Panc1 (cell line): ENCODE results near the gene SCAP. TPM values are rescaled to one million over a fixed set of nuclear protein-coding genes. Genes with fewer than 3 reads are reported as not detected.

Experiments used
- ATAC-seq: fragments of 200-7000 bp; cut with Tn5 transposase; 2 replicates; pipeline ENCODE4 v1.9.1; 2020; ENCODE audit warnings: mild to moderate bottlenecking, moderate library complexity
- BruUV-seq: library from RNA; stranded (reverse); fragments of 400-500 nt; replicated peaks from 2 replicates; lab custom pipeline; 2021; lab: Mats Ljungman, UMichigan
- CTCF ChIA-PET: fragments of 300-600 bp; sonication (Branson Sonifier 250); formaldehyde crosslinking; loops from one replicate; lab custom pipeline; 2022; ENCODE audit warnings: antibody characterized with exemption; lab: Charles Lee
- POLR2A ChIA-PET: fragments of 300-600 bp; sonication (Branson Sonifier 250); formaldehyde crosslinking; loops from one replicate; lab custom pipeline; 2022; ENCODE audit warnings: antibody characterized with exemption; lab: Charles Lee
- DNase-seq: peaks from one replicate; pipeline ENCODE4 v3.0.0-alpha.2; 2010; ENCODE audit warnings: low read depth, low spot score
- H3K27ac ChIP-seq: 2 replicates; pipeline ENCODE4 v1.5.1; 2011; ENCODE audit warnings: mild to moderate bottlenecking, low read length, inconsistent platforms
- H3K27me3 ChIP-seq: fragments of 200-500 bp; sonication (Bioruptor generic); 2 replicates; pipeline ENCODE4 v1.6.0; 2014; ENCODE audit warnings: low read length, inconsistent platforms; ENCODE audit not compliant: control insufficient read depth, insufficient read depth
- H3K36me3 ChIP-seq: fragments of 200-500 bp; sonication (Bioruptor generic); 2 replicates; pipeline ENCODE4 v1.5.1; 2014; ENCODE audit warnings: inconsistent platforms, mild to moderate bottlenecking, low read length, moderate library complexity; ENCODE audit not compliant: control insufficient read depth, insufficient read depth
- H3K4me1 ChIP-seq: 2 replicates; pipeline ENCODE4 v1.5.1; 2011; ENCODE audit warnings: inconsistent platforms, mild to moderate bottlenecking, low read length, moderate library complexity; ENCODE audit not compliant: control insufficient read depth, insufficient read depth
- H3K4me3 ChIP-seq, 2 experiments: 2 replicates each; pipeline ENCODE4 v1.5.1; 2011 to 2012; ENCODE audit warnings: low read depth in 2 of 2, low read length in 2 of 2, mild to moderate bottlenecking in 2 of 2, inconsistent platforms in 1 of 2, moderate library complexity in 1 of 2
- H3K9me3 ChIP-seq: fragments of 200-500 bp; sonication (Bioruptor generic); 2 replicates; pipeline ENCODE4 v1.5.1; 2014; ENCODE audit warnings: low read depth, mild to moderate bottlenecking, inconsistent platforms, low read length, moderate library complexity; ENCODE audit not compliant: control insufficient read depth, insufficient read depth
- CTCF ChIP-seq: fragments of 450-650 bp; IDR thresholded peaks from 2 replicates; pipeline ENCODE4 v1.5.1; 2017; ENCODE audit warnings: mild to moderate bottlenecking
- POLR2AphosphoS5 ChIP-seq: IDR thresholded peaks from 2 replicates; pipeline ENCODE4 v1.6.1; 2012; ENCODE audit warnings: mild to moderate bottlenecking, low read depth, low read length, moderate library complexity
- REST ChIP-seq, 2 experiments: IDR thresholded peaks; 2 replicates each; pipeline ENCODE4 v1.6.1; 2011 to 2012; ENCODE audit warnings: low read depth in 2 of 2, control low read depth in 1 of 2, low read length in 1 of 2, mild to moderate bottlenecking in 1 of 2, moderate library complexity in 1 of 2; ENCODE audit not compliant: insufficient read depth in 1 of 2
- SIN3A ChIP-seq: IDR thresholded peaks from 2 replicates; pipeline ENCODE4 v1.6.1; 2012; ENCODE audit warnings: low read depth, mild to moderate bottlenecking, low read length, moderate library complexity, borderline replicate concordance; ENCODE audit not compliant: insufficient read depth
- TCF7L2 ChIP-seq: IDR thresholded peaks from 2 replicates; pipeline ENCODE4 v1.6.1; 2011; ENCODE audit warnings: mild to moderate bottlenecking, low read depth, low read length, inconsistent platforms
- in situ Hi-C: cut with HindIII; loops from 2 replicates; pipeline ENCODE4 v1.10.0; 2016; ENCODE audit warnings: low sequenced_read_pairs, low pct_unique_long_range_greater_than_20kb
- intact Hi-C: fragments of 100-400 bp; cut with micrococcal nuclease; formaldehyde crosslinking; loops from one replicate; pipeline ENCODE4 v1.10.0; 2022; ENCODE audit not compliant: unreplicated experiment
- total RNA-seq: library from RNA; stranded (reverse); gene quantifications from one replicate; pipeline ENCODE4 v1.2.1, GENCODE V29; 2021; ENCODE audit not compliant: unreplicated experiment

The SCAP gene
- total RNA-seq, 1 experiment from 2014 or later: 49.7 TPM

- no peaks in the 10 kb centered on the region; the same call in 1 of the 2 replicates for H3K36me3 ChIP-seq
- ChIA-PET CTCF (no interaction called here), POLR2A (no interaction called here)
- in situ Hi-C loops (no loop called here), intact Hi-C loops (no loop called here)
- no peaks in the 10 kb centered on the region for H3K27me3 ChIP-seq
- no peaks in the 10 kb centered on the region for H3K9me3 ChIP-seq
- H3K4me3 ChIP-seq: no peak overlapping the region
- DNase-seq: no peak
- TF ChIP-seq SIN3A (no peak), TCF7L2 (no peak), REST (IDR thresholded peaks at IDR 0.05; ENCODE audit: insufficient read depth in 1 of 2, low read depth in 2 of 2, low read length in 1 of 2) (no peak), CTCF (no peak), POLR2AphosphoS5 (no peak)
- no peaks in the 10 kb centered on the region for H3K4me1 ChIP-seq
- H3K27ac ChIP-seq: no peak overlapping the region
- ATAC-seq: no peak
- BruUV-seq: no TSS peak
These were observed 45.1 kb downstream of the SCAP start for GRCh38 chr3:47430606-47431005.

- H3K27me3 ChIP-seq: no peaks in the 10 kb centered on the region
- intact Hi-C loops: loop anchor here (10.0 kb wide), 1 partner anchor 45 kb away; the partner anchor contains the start of gene SCAP
- no peaks in the 10 kb centered on the region; the same call in 1 of the 2 replicates for H3K36me3 ChIP-seq
- DNase-seq: no peak
- no peaks in the 10 kb centered on the region for H3K9me3 ChIP-seq
- no peak overlapping the region for H3K4me3 ChIP-seq
- TF ChIP-seq SIN3A (no peak), CTCF (no peak), TCF7L2 (no peak), POLR2AphosphoS5 (no peak), REST (IDR thresholded peaks at IDR 0.05; ENCODE audit: insufficient read depth in 1 of 2, low read depth in 2 of 2, low read length in 1 of 2) (no peak)
- no peak for ATAC-seq
- no TSS peak for BruUV-seq
- H3K27ac ChIP-seq: no peak overlapping the region
- ChIA-PET POLR2A (no interaction called here), CTCF (no interaction called here)
- no peaks in the 10 kb centered on the region for H3K4me1 ChIP-seq
- in situ Hi-C loops: no loop called here
These were observed 46.1 kb downstream of the SCAP start for GRCh38 chr3:47429476-47430270.
